Liver (tissue), 9 donors: ENCODE data around the gene PLEKHA6. TPM values are rescaled to one million over a fixed set of nuclear protein-coding genes. Genes with fewer than 3 reads are reported as not detected.

Experiments used
- DNase-seq: peaks from one replicate; pipeline ENCODE4 v3.0.0-alpha.2; 2017; ENCODE audit warnings: low spot score
- H3K27ac ChIP-seq, 2 donors: one replicate each; pipeline ENCODE4 v1.7.0; 2013; ENCODE audit warnings: inconsistent platforms in 2 of 2, low read length in 2 of 2, control low read depth in 1 of 2, low read depth in 1 of 2, mild to moderate bottlenecking in 1 of 2
- H3K27me3 ChIP-seq, 4 donors: one replicate each; pipeline versions ENCODE4 v1.6.1 to v1.7.0; 2013; ENCODE audit warnings: low read length in 3 of 4, inconsistent platforms in 1 of 4, mild to moderate bottlenecking in 1 of 4, moderate library complexity in 1 of 4; ENCODE audit not compliant: control insufficient read depth in 4 of 4, insufficient read depth in 4 of 4
- H3K36me3 ChIP-seq, 4 donors: one replicate each; pipeline versions ENCODE4 v1.6.1 to v1.7.0; 2013; ENCODE audit warnings: low read length in 3 of 4, mild to moderate bottlenecking in 3 of 4, low read depth in 1 of 4, moderate library complexity in 1 of 4; ENCODE audit not compliant: control insufficient read depth in 4 of 4, insufficient read depth in 3 of 4
- H3K4me1 ChIP-seq, 4 donors: one replicate each; pipeline versions ENCODE4 v1.6.1 to v1.7.0; 2013; ENCODE audit warnings: low read length in 3 of 4, mild to moderate bottlenecking in 3 of 4, moderate library complexity in 1 of 4; ENCODE audit not compliant: control insufficient read depth in 4 of 4, insufficient read depth in 4 of 4
- H3K4me3 ChIP-seq, 3 donors: one replicate each; pipeline versions ENCODE4 v1.6.1 to v1.7.0; 2013; ENCODE audit warnings: low read length in 3 of 3, control low read depth in 1 of 3, low read depth in 1 of 3, mild to moderate bottlenecking in 1 of 3
- H3K9ac ChIP-seq, 2 donors: one replicate each; pipeline ENCODE4 v1.7.0; 2013; ENCODE audit warnings: low read length in 2 of 2, mild to moderate bottlenecking in 2 of 2, moderate library complexity in 2 of 2, control low read depth in 1 of 2, low read depth in 1 of 2
- H3K9me3 ChIP-seq, 4 donors: one replicate each; pipeline versions ENCODE4 v1.6.1 to v1.7.0; 2013; ENCODE audit warnings: low read length in 3 of 4; ENCODE audit not compliant: control insufficient read depth in 4 of 4
- FOXA2 ChIP-seq: IDR thresholded peaks from 2 replicates; pipeline ENCODE4 v1.6.1; 2016; ENCODE audit warnings: antibody characterized with exemption
- HNF4G ChIP-seq: IDR thresholded peaks from 2 replicates; pipeline ENCODE4 v1.6.1; 2016; ENCODE audit warnings: antibody characterized with exemption
- JUND ChIP-seq, 2 donors: IDR thresholded peaks; 2 replicates each; pipeline ENCODE4 v1.6.1; 2016; ENCODE audit warnings: antibody characterized with exemption in 2 of 2
- MAX ChIP-seq: IDR thresholded peaks from 2 replicates; pipeline ENCODE4 v1.6.1; 2016; ENCODE audit warnings: antibody characterized with exemption
- NR2F2 ChIP-seq: IDR thresholded peaks from 2 replicates; pipeline ENCODE4 v1.6.1; 2016; ENCODE audit warnings: antibody characterized with exemption
- REST ChIP-seq: IDR thresholded peaks from 2 replicates; pipeline ENCODE4 v1.6.1; 2016; ENCODE audit warnings: antibody characterized with exemption, mild to moderate bottlenecking
- RXRA ChIP-seq, 2 donors: IDR thresholded peaks; 2 replicates each; pipeline ENCODE4 v1.6.1; 2017 to 2018; ENCODE audit warnings: antibody characterized with exemption in 2 of 2, mild to moderate bottlenecking in 1 of 2
- TAF1 ChIP-seq: conservative IDR thresholded peaks from 2 replicates; pipeline ENCODE4 v1.6.1; 2016; ENCODE audit warnings: antibody characterized with exemption, mild to moderate bottlenecking
- YY1 ChIP-seq: IDR thresholded peaks from 2 replicates; pipeline ENCODE4 v1.6.1; 2016; ENCODE audit warnings: antibody characterized with exemption, mild to moderate bottlenecking
- ZBTB33 ChIP-seq: IDR thresholded peaks from 2 replicates; pipeline ENCODE4 v1.6.1; 2016; ENCODE audit warnings: antibody characterized with exemption
- WGBS: extraction: QIAGEN DNeasy Blood & Tissue Kit; methylation state at CpG from one replicate; pipeline ENCODE4 v1.1.7; 2013; 5-methylcytosine and 5-hydroxymethylcytosine counted together
- polyA plus RNA-seq, 2 donors: library from polyadenylated mRNA; stranded (reverse) in 1 of 2; unstranded in 1 of 2; fragments of 200-250 nt in 1 of 2; fragments of >200 nt in 1 of 2; fragmentation: Nextera tagmentation in 1 of 2; extraction: Ambion mirVana in 1 of 2; gene quantifications; one replicate each; pipeline versions ENCODE4 v1.2.1 to v1.2.3, GENCODE V29; 2013 to 2015
- total RNA-seq, 2 donors: library from RNA; depleted of rRNA; stranded (reverse); fragments of >200 nt; gene quantifications; one replicate each; pipeline ENCODE4 v1.2.3, GENCODE V29; 2014
- donor health status: healthy.
- donor health status: healthy.
- donor health status: healthy.
- donor health status: healthy.
- donor health status: healthy.

Gene PLEKHA6
- total and polyA plus RNA-seq, 4 donors = 5.3 to 12.8 (median 7.6) TPM

GRCh38 chr1:204204944-204205343, 154.8 kb downstream of the PLEKHA6 start (continued):
- TF ChIP-seq ZBTB33 = no peak

- Histone ChIP-seq H3K27me3 (no peaks in the 10 kb centered on the region), H3K27ac (no peak overlapping the region), H3K9me3 (no peaks in the 10 kb centered on the region), H3K36me3 (no peaks in the 10 kb centered on the region), H3K4me3 (no peak overlapping the region), H3K4me1 (peaks cover 2 to 23% (median 18%) of the 10 kb centered on the region in 4 donors), H3K9ac (no peak overlapping the region)
- no peak for DNase-seq
- no peak for TF ChIP-seq NR2F2
- no peak for TF ChIP-seq TAF1
- no peak for TF ChIP-seq RXRA (IDR thresholded peaks at IDR 0.05)
- TF ChIP-seq REST = no peak
- no peak for TF ChIP-seq HNF4G
- TF ChIP-seq FOXA2 = no peak
- no peak for TF ChIP-seq MAX
- 91% methylated on average over 5 of the region's 5 CpGs for WGBS
These were observed 156.4 kb downstream of the PLEKHA6 start for GRCh38 chr1:204203206-204203767.

- WGBS = 95% methylated on average over 4 of the region's 4 CpGs
- DNase-seq = no peak
- TF ChIP-seq REST (no peak), HNF4G (no peak), JUND (IDR thresholded peaks at IDR 0.05) (no peak), NR2F2 (no peak), TAF1 (no peak), ZBTB33 (no peak), YY1 (no peak)
- no peak overlapping the region for H3K27ac ChIP-seq
- peaks cover 2 to 20% (median 17%) of the 10 kb centered on the region in 4 donors for H3K4me1 ChIP-seq
- no peak overlapping the region for H3K4me3 ChIP-seq
- H3K27me3 ChIP-seq = no peaks in the 10 kb centered on the region
- H3K9ac ChIP-seq = no peak overlapping the region
- H3K36me3 ChIP-seq = peaks cover 0 to 2% (median 0%) of the 10 kb centered on the region in 4 donors
- H3K9me3 ChIP-seq = no peaks in the 10 kb centered on the region
These were observed 157.2 kb downstream of the PLEKHA6 start for GRCh38 chr1:204202481-204202880.
